Subcutaneous abdominal adipose tissue (tissue), 5 donors: Measurements from ENCODE around the gene LATS2.
"Not testable (repeated sequence)": the region's sequence is repeated elsewhere in the genome, so short reads cannot be mapped to it uniquely, and the experiment has no call there.

Experiments
- H3K27ac ChIP-seq: one replicate; pipeline ENCODE4 v1.7.0; 2013; ENCODE audit warnings: low read depth, mild to moderate bottlenecking, inconsistent platforms, low read length, moderate library complexity
- H3K27me3 ChIP-seq, 5 donors: one replicate each; pipeline ENCODE4 v1.7.0; 2013; ENCODE audit warnings: low read length in 5 of 5, inconsistent platforms in 1 of 5; ENCODE audit not compliant: control insufficient read depth in 5 of 5, insufficient read depth in 4 of 5
- H3K36me3 ChIP-seq, 5 donors: one replicate each; pipeline ENCODE4 v1.7.0; 2013; ENCODE audit warnings: low read length in 5 of 5; ENCODE audit not compliant: control insufficient read depth in 5 of 5, insufficient read depth in 5 of 5
- H3K4me1 ChIP-seq, 5 donors: one replicate each; pipeline ENCODE4 v1.7.0; 2013; ENCODE audit warnings: low read length in 5 of 5, mild to moderate bottlenecking in 3 of 5, moderate library complexity in 1 of 5; ENCODE audit not compliant: control insufficient read depth in 5 of 5, insufficient read depth in 5 of 5
- H3K4me3 ChIP-seq, 5 donors: one replicate each; pipeline ENCODE4 v1.7.0; 2013; ENCODE audit warnings: low read length in 5 of 5, low read depth in 1 of 5
- H3K9ac ChIP-seq, 5 donors: one replicate each; pipeline ENCODE4 v1.7.0; 2013; ENCODE audit warnings: low read length in 5 of 5, mild to moderate bottlenecking in 4 of 5, moderate library complexity in 3 of 5
- H3K9me3 ChIP-seq, 5 donors: one replicate each; pipeline ENCODE4 v1.7.0; 2013; ENCODE audit warnings: low read length in 5 of 5; ENCODE audit not compliant: control insufficient read depth in 5 of 5
- donor health status: healthy.
- donor health status: healthy.
- donor health status: healthy.
- donor health status: healthy.
- donor health status: healthy.

The LATS2 gene

GRCh38 chr13:20927596-20928257 is 133.7 kb downstream of the LATS2 start:
- Histone ChIP-seq H3K4me3 (no peak overlapping the region), H3K9ac (no peak overlapping the region), H3K9me3 (no peaks in the 10 kb centered on the region), H3K27ac (no peak overlapping the region), H3K27me3 (no peaks in the 10 kb centered on the region), H3K4me1 (peaks cover 0 to 2% (median 0%) of the 10 kb centered on the region in 5 donors), H3K36me3 (no peaks in the 10 kb centered on the region)

GRCh38 chr13:20925395-20925790 is 136.0 kb downstream of the LATS2 start:
- H3K27ac ChIP-seq: not testable (repeated sequence)

GRCh38 chr13:20924758-20925394 is 136.5 kb downstream of the LATS2 start:
- Histone ChIP-seq H3K36me3 (no peaks in the 10 kb centered on the region), H3K4me1 (peaks cover 0 to 2% (median 0%) of the 10 kb centered on the region in 5 donors), H3K9ac (no peak overlapping the region), H3K9me3 (no peaks in the 10 kb centered on the region), H3K27ac (no peak overlapping the region), H3K27me3 (no peaks in the 10 kb centered on the region), H3K4me3 (no peak overlapping the region)

More at GRCh38 chr13:20925395-20925790, 136.0 kb downstream of the LATS2 start:
- not testable (repeated sequence) for H3K27me3 ChIP-seq, H3K4me1 ChIP-seq, H3K9ac ChIP-seq, H3K9me3 ChIP-seq, H3K36me3 ChIP-seq, H3K4me3 ChIP-seq

GRCh38 chr13:20923272-20923671 is 138.1 kb downstream of the LATS2 start:
- Histone ChIP-seq H3K9me3 (no peaks in the 10 kb centered on the region), H3K27me3 (no peaks in the 10 kb centered on the region), H3K27ac (no peak overlapping the region), H3K4me1 (peaks cover 0 to 2% (median 0%) of the 10 kb centered on the region in 5 donors), H3K9ac (peak overlapping the region in 1 of 5 donors; percentile 13), H3K4me3 (no peak overlapping the region), H3K36me3 (no peaks in the 10 kb centered on the region)
